Ovary (tissue), 3 donors: ENCODE results near the gene NFE2L1.

ENCODE experiments used
- CTCF ChIP-seq, 3 donors: fragments of 450-650 bp in 2 of 3; fragments of 200-600 bp in 1 of 3; IDR thresholded peaks; one replicate each; pipeline versions ENCODE4 v1.5.1 to v1.8.0; 2016 to 2022; ENCODE audit warnings: antibody characterized with exemption in 3 of 3, mild to moderate bottlenecking in 1 of 3
- EP300 ChIP-seq: sonication (generic); formaldehyde crosslinking; IDR thresholded peaks from one replicate; pipeline ENCODE4 v1.6.1; 2017; ENCODE audit warnings: antibody characterized with exemption
- POLR2A ChIP-seq: fragments of 450-650 bp; IDR thresholded peaks from one replicate; pipeline ENCODE4 v1.6.1; 2017; ENCODE audit warnings: antibody characterized with exemption, mild to moderate bottlenecking, moderate library complexity
- donor health status: DM: no; HTN: no; CAD: no.

- no peak for TF ChIP-seq CTCF (IDR thresholded peaks at IDR 0.05)
- no peak for TF ChIP-seq POLR2A
- no peak for TF ChIP-seq EP300
These were observed 2.7 kb upstream of the NFE2L1 start for GRCh38 chr17:48045316-48046001.
